ENCODE measurements around the gene TMEM39B.
"Not testable (repeated sequence)": the region's sequence is repeated elsewhere in the genome, so short reads cannot be mapped to it uniquely, and the experiment has no call there.

The TMEM39B gene

DNA sequence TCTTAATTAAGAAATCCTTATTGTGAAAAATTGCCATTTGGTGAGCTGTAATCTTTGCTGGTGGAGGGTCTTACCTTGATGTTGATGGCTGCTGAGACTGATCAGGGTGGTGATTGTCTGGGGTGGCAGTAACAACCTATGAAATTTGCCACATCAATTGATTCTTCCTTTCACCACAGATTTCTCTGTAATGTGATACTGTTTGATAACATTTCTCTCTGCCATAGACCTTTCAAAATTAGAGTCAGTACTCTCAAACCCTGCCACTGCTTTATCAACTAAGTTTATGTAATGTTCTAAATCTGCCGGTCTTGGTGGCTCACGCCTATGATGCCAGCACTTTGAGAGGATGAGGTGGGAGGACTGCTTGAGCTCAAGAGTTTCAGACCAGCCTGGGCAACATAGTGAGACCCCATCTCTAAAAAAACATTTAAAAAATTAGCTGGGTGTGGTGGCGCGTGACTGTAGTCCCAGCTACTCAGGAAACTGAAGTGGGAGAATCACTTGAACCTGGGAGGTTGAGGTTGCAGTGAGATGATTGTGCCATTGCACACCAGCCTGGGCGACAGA lies 40.2 kb downstream of the TMEM39B start:
- no peak for DNase-seq (ENCODE audit: low spot score)

DNA sequence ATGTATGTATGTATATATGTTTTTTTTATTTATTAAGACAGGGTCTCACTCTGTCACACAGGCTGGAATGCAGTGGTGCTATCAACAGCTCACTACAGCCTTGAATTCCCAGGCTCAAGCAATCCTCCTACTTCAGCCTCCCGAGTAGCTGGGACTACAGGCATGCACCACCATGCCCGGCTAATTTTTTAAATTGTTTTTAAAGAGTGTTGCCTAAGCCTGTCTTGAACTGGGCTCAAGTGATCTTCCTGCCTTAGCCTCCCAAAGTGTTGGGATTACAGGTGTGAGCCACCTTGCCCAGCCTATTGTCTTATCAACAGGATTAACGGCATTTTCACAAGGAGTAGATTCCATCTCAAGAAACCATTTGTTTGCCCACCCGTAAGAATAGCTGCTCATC lies 40.7 kb downstream of the TMEM39B start:
- DNase-seq (ENCODE audit: low spot score) = not testable (repeated sequence)

DNA sequence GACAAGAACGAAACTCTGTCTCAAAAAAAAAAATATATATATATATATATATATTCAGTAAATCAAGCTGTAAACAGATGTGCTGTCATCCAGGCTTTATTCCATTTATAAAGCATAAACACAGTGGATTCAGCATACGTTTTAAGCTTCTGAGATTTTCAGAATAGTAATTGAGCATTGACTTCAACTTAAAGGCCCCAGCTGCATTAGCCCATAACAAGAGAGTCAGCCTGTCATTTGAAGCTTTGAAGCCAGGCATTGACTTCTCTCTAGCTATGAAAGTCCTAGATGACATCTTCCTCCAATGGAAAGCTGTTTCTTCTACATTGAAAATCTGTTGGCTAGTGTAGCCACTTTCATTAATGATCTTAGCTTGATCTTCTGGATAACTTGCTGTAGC lies 41.7 kb downstream of the TMEM39B start:
- no peak for DNase-seq (ENCODE audit: low spot score)

DNA sequence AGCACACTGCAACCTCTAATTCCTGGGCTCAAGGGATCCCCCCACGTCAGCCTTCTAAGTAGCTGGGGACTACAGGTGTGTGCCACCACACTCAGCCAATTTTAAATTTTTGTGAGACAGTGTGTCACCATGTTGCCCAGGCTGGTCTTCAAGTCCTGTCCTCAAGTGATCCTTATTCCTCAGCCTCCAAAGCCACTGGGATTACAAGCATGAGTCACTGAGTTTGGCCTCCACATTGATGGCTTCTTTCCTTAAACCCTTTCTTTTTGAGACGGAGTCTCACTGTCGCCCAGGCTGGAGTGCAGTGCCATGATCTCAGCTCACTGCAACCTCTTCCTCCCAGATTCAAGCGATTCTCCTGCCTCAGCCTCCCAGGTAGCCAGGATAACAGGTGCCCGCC lies 42.8 kb downstream of the TMEM39B start:
- no peak for DNase-seq (ENCODE audit: low spot score)

DNA sequence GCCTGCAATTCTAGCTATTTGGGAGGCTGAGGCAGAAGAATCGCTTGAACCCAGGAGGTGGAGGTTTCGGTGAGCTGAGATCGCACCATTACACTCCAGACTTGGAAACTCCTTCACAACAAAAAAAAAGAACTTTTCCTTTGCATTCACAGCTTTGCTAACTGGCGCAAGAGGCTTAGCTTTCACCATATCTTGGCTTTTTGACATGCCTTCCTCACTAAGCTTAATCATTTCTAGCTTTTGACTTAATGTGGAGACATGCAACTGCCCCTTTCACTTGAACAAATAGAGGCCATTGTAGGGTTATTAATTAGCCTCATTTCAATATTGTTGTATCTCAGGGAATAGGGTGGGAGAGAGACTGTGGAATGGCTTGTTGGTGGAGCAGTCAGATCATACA lies 43.8 kb downstream of the TMEM39B start:
- no peak for DNase-seq (ENCODE audit: low spot score)

DNA sequence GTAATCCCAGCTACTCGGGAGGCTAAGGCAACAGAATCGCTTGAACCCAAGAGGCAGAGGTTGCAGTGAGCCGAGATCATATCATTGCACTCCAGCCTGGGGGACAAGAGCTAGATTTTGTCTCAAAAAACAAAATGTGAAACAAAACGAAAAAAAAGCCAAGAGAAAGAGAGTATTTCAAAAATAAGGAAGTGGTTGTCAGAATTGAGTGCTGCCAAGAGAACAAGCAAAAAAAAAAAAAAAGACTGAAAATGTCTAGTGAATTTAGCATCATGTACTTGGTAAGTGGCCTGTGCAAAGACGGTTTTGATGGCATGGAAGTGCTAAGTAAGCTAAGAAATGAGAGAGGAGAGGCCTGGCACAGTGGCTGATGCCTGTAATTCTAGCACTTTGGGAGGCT lies 49.4 kb downstream of the TMEM39B start:
- no peak for DNase-seq (ENCODE audit: low spot score)

DNA sequence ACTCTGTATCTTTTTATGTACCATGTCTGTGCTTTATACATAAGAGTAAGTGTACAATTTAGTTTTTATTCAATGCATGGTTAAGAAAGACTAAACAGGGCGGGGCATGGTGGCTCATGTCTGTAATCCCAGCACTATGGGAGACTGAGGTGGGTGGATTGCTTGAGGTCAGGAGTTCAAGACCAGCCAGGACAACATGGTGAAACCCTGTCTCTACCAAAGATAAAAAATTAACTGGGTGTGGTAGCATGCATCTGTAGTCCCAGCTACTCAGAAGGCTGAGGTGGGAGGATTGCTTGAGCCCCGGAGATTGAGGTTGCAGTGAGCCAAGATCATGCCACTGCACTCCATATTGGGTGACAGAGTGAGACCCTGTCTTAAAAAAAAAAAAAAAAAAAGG lies 50.6 kb downstream of the TMEM39B start:
- DNase-seq (ENCODE audit: low spot score) = not testable (repeated sequence)

DNA sequence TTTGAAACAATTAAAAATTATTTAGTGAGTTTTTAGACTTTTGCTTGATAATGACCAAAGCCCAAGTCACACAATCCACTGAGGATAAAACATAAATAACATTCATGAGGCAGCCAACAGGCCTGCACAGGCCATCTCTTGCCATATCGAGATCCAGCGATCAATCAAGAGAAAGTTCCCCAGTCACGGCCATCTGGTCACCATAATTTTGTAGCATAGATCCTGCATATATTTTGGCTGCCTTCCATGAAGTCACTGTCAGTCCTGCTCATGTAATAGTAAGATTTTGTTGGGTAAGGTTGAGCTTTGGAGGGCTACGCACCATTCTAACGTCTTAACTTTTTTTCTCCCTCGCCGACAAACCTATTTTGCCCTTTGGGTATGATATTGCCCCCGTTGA lies 52.6 kb downstream of the TMEM39B start:
- no peak for DNase-seq (ENCODE audit: low spot score)

DNA sequence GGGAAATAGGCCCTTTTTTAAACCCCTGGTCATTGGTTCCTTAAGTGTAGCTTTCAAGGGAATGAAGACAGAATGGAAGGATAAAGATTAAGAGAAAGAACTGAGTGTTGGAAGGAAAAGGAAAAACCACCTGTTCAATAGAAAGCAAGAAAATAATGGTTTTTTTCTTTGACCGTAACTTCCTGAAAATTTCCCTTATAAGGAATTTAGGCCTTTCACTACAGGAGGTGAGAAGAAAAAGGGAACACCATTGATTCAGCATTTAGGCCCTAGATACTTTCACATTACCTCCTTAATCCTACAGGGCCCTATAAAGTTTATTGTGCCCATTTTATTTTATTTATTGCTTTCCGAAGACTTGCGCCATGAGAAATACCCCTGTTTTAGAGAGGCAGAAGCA lies 54.0 kb downstream of the TMEM39B start:
- DNase-seq (ENCODE audit: low spot score) = no peak

DNA sequence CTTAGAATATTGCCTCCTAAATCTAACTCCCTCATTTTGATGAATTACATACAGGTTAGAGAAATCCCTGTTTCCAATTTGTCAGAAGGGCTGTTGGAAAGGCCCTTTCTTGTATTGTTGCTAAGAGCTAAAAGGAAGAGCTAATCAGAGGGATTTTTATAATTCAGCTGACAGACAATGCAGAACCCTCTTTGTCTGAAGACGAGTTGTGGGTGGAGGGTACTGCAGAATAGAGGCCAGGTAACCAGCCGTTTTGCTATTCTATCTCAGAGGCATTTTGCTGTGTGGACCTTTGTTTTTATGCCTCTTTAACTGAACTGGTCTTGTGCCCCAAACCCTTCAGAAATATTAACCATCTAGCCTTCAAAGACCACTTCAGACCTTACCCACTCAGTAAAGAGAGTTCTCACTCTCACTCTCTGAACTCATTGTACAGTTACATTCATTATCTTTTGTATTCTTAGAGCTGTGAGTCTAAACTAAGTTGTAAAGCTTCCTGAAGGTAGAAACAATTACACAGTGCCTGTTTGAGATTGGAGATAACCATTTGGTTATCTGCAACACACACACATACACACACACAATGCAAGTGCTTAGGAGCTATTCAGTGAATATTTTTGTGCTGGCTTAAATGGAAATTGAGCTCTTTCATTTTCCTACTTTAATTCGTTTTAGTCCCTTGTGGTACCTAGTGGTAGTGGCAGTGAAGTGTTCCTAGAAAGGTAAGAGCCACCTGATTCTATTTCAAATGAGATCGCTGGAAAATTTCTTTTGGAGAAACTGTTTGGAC lies 54.9 kb downstream of the TMEM39B start:
- DNase-seq (ENCODE audit: low spot score) = no peak

DNA sequence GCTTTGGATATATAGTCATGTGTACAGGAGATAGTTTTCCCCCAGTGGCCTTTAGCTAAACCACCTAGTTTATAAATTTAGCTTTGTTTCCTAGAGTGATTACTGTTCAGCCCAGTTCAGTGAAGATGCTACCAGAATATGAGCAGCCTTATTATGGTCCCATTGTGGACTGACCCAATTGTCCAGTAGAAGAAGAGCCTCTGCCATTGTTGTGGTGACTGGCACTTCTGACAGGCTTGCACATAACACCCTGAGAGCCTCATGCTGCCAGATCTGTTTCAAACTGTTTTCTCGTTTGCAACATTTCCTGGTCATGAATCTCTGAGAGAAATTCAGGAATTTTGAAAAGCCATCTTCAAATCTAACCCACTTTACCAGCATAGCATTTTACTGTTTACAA lies 55.7 kb downstream of the TMEM39B start:
- peak; percentile 66 for DNase-seq (ENCODE audit: low spot score)

DNA sequence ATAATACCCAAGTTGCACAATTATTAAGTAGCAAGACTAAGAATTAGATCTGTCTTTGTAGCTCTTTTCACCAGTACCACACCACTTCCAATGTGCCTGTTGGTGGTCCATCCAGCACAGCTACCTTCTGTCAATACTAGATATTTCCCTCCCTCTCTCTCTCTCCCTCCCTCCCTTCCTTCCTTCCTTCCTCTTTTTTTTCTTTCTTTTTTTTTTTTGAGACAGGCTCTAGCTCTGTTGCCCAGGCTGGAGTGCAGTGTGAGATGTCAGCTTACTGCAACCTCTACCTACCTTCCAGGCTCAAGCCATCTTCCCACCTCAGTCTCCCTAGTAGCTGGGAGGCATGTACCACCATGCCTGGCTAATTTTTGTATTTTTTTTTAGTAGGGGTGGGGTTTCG lies 56.2 kb downstream of the TMEM39B start:
- no peak for DNase-seq (ENCODE audit: low spot score)

DNA sequence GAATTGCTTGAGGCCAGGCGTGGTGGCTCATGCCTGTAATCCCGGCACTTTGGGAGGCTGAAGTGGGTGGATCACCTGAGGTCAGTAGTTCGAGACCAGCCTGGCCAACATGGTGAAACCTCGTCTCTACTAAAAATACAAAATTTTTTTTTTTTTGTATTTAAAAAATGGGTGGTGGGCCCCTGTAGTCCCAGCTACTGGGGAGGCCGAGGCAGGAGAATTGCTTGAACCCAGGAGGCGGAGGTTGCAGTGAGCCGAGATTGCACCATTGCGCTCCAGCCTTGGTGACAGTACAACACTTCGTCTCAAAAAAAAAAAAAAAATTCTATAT lies 61.2 kb downstream of the TMEM39B start:
- DNase-seq (ENCODE audit: low spot score) = not testable (repeated sequence)

DNA sequence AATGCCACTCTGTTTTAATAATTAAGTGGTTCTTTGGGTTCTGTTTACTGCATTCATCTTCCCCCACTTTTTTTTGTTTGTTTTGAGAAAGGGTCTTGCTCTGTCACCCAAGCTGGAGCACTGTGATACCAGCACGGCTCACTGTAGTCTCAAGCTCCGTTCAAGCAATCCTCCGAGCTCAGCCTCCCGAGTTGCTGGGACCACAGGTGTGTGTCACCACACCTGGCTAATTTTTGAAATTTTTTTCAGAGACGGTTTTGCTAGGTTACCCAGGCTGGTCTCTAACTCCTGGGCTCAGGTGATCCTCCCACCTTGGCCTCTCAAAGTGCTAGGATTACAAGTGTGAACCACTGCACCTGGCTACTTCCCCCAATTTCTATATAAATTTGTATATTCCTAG lies 64.4 kb downstream of the TMEM39B start:
- DNase-seq (ENCODE audit: low spot score) = no peak

DNA sequence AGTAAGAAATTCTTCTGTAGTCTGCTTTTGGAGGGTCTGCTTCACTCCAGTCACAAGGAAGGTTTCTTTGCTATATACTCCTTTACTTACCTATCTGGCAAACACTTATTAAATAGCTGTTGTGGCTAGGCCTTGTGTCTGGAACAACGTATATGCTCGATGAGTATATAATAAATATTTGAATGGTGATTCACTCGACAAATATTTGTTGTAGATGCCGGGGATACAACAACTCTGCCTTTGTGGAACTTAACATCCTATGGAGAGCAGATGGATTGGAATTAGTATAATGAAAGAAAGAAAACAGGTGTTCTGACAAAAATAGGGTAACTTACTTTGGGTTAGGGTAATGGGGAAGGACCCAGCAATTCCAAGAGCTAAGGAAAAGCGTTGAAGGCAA lies 66.2 kb downstream of the TMEM39B start:
- DNase-seq (ENCODE audit: low spot score) = no peak

DNA sequence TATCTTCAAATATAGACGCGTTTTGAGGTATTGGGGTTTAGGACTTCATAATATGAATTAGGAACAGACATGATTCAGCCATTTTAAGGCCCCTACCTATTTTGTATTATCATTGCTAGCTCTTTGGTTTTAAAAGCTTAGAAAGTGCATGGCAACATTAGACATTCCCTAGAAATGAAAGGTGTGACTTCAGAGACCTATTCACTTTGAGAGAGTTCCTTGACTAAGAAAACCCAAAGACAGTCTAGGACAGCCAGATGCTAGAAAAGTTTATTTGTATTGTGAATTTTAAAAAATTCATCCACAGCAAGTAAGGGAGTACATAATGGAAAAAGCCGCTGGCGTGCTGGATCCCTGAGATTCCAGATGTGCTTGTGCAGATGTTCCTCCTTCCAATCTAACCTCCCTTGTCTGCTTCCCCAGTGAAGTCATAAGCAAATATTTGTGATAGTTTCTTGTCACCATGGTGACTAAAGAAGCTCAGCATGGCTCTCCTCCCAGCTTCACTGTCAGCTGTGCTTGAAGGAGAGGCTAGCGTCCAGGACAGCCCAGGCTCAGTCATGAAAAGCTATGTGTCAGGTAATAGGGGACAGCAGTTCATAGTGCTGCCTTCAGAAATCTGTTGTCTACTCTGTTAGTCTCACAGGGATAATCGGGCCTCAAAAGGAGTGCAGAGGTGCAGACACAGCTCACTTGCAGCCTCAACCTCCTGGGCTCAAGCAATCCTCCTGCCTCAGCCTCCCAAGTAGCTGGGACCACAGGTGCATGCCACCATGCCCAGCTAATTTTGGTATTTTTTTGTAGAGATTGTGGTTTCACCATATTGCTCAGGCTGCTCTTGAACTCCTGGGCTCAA lies 69.9 kb downstream of the TMEM39B start:
- DNase-seq (ENCODE audit: low spot score) = peak; percentile 40

DNA sequence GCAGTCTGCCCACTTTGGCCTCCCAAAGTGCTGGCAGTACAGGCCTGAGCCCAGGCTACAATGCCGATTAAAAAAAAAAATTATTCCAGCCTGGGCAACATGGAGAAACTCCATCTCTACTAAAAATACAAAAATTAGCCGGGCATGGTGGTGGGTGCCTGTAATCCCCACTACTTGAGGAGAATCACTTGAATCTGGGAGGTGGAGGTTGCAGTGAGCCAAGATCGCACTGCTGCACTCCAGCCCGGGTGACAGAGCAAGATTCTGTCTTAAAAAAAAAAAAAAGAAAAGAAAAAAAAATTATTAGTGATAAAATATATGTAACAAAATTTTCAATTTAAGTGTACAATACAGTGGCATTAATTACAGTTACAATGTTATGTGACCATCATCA lies 70.6 kb downstream of the TMEM39B start:
- DNase-seq (ENCODE audit: low spot score) = not testable (repeated sequence)

DNA sequence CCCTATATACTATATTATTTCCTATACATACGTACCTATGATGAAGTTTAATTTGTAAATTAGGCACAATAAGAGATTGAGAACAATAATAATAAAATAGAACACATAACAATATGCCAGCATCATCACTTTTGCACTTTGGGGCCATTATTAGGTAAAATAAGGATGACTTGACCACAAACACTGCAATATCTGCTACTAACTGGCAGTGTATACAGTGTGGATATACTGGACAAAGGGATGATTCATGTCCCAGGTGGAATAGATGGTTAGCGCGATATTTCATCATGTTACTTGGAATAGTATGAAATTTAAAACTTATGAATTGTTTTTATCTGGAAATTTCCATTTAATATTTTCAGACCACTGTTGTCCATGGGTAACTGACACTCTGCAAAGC lies 71.3 kb downstream of the TMEM39B start:
- no peak for DNase-seq (ENCODE audit: low spot score)

DNA sequence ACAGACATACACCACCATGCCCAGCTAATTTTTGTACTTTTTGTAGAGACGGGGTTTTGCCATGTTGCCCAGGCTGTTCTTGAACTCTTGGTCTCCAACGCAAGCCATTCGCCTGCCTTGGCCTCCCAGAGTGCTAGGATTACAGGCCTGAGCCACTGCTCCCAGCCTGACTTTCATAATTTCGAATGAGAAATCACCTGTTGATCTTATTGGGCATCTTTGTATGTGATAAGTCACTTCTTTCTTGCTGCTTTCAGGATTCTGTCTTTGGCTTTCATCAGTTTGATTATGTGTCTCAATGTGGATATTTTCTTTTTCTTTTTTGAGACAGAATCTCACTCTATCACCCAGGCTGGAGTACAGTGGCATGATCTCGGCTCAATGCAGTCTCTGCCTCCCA lies 75.1 kb downstream of the TMEM39B start:
- not testable (repeated sequence) for DNase-seq (ENCODE audit: low spot score)

DNA sequence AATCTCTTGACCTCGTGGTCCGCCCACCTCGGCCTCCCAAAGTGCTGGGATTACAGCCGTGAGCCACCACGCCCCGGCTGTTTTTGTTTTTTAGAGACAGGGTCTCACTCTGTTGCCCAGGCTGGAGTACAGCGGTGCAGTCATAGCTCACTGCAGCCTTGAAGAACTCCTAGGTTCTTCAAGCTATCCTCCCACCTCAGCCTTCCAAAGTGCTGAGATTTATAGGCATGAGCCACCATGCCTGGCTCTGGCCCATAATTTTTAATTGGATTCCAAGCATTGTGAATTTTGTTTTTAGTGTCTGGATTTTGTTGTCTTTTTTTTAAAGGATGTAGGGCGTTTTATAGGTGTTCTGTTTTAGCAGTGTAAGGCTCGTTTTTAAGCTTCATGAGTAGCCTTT lies 78.1 kb downstream of the TMEM39B start:
- no peak for DNase-seq (ENCODE audit: low spot score)

DNA sequence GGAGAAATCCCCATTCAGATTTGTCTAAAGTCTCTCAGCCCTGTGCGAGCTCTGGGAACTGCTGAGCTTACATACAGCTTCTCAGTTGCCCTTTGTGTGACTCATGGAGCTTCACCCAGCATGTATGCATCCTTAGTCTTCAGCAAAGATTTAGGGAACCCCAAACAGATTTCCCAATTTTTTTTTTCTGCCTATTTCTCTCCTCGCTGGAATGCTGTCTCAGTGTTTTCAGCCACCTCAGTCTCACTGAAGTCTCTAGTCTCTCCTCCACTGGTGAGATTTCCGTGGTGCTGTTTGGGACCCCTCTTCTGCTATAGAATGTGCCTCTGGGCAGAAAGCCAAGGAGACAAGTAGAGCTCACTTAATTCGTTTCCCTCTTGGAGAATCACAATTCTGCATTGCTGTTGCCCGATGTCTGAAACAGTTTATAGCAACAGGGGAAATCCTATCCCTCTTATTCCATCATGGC lies 78.6 kb downstream of the TMEM39B start:
- DNase-seq (ENCODE audit: low spot score) = no peak

Data from Ammon's horn (tissue), 1 donor.